HEK293T (cell line): Measurements from ENCODE around the gene GPR39.

Source experiments
- BHLHE40 ChIP-seq: fragments of 450-650 bp; IDR thresholded peaks from 2 replicates; pipeline ENCODE4 v1.6.1; 2016; ENCODE audit warnings: mild to moderate bottlenecking, moderate library complexity, borderline replicate concordance
- FOXM1 ChIP-seq: fragments of 450-650 bp; IDR thresholded peaks from 2 replicates; pipeline ENCODE4 v1.6.1; 2017; ENCODE audit warnings: mild to moderate bottlenecking, borderline replicate concordance
- HDGF ChIP-seq: fragments of 450-650 bp; IDR thresholded peaks from 2 replicates; pipeline ENCODE4 v1.6.1; 2017; ENCODE audit warnings: antibody characterized with exemption, borderline replicate concordance
- L3MBTL2 ChIP-seq: fragments of 450-650 bp; conservative IDR thresholded peaks from 2 replicates; pipeline ENCODE4 v1.6.1; 2016; ENCODE audit warnings: mild to moderate bottlenecking
- SP1 ChIP-seq: fragments of 450-650 bp; IDR thresholded peaks from 2 replicates; pipeline ENCODE4 v1.6.1; 2017
- SUZ12 ChIP-seq: fragments of 450-650 bp; IDR thresholded peaks from 2 replicates; pipeline ENCODE4 v1.6.1; 2016; ENCODE audit warnings: mild to moderate bottlenecking
- TF ChIP-seq, protein P1 (sequence below): fragments of 450-650 bp; IDR thresholded peaks from 2 replicates; pipeline ENCODE4 v1.6.1; 2016

DNA sequence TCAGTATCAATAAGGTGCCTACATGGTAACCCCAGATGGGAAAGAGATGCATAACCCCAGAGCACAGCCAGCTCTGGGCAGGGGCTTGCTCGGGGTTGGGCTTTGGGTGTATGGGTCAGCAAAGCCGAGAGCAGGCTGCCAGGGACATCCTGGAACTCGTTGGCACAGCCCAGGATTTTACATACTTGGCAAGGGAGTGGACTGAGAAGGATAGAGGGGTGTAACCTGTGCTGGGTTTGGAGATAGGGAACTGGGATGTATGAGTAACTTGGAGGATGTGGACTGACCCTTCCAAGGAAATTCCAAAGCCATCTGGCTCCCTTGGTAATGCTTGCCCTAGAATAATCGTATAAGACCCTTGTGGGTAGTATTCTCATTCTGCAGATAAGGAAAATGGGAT lies 44.2 kb downstream of the GPR39 start:
- TF ChIP-seq L3MBTL2 (no peak), FOXM1 (no peak), BHLHE40 (no peak), HDGF (no peak), SUZ12 (no peak), SP1 (no peak)
- TF ChIP-seq, protein P1, sequence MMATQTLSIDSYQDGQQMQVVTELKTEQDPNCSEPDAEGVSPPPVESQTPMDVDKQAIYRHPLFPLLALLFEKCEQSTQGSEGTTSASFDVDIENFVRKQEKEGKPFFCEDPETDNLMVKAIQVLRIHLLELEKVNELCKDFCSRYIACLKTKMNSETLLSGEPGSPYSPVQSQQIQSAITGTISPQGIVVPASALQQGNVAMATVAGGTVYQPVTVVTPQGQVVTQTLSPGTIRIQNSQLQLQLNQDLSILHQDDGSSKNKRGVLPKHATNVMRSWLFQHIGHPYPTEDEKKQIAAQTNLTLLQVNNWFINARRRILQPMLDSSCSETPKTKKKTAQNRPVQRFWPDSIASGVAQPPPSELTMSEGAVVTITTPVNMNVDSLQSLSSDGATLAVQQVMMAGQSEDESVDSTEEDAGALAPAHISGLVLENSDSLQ, result no peak
